Transverse colon (tissue), 4 donors: Measurements from ENCODE around the gene GPHN. TPM values are rescaled to one million over a fixed set of nuclear protein-coding genes. Genes with fewer than 3 reads are reported as not detected.
"Not testable (repeated sequence)": the region's sequence is repeated elsewhere in the genome, so short reads cannot be mapped to it uniquely, and the experiment has no call there.

Experiments
- DNase-seq: peaks from one replicate; pipeline ENCODE4 v3.0.0-alpha.2; 2019
- H3K27ac ChIP-seq, 4 donors: fragments of 200-600 bp; sonication (generic); 2 replicates each; pipeline ENCODE4 v1.5.1; 2016 to 2018; ENCODE audit warnings: inconsistent platforms in 4 of 4
- H3K27me3 ChIP-seq: fragments of 200-600 bp; sonication (generic); 2 replicates; pipeline ENCODE4 v1.5.1; 2017; ENCODE audit warnings: inconsistent platforms
- H3K36me3 ChIP-seq, 4 donors: fragments of 200-600 bp; sonication (generic); 2 replicates each; pipeline ENCODE4 v1.5.1; 2017 to 2019; ENCODE audit warnings: inconsistent platforms in 4 of 4
- H3K4me1 ChIP-seq, 4 donors: fragments of 200-600 bp; sonication (generic); 2 replicates each; pipeline ENCODE4 v1.5.1; 2017 to 2020; ENCODE audit warnings: inconsistent platforms in 4 of 4
- H3K4me3 ChIP-seq, 4 donors: fragments of 200-600 bp; sonication (generic); 1 replicate in 1 of 4; 2 replicates in 3 of 4; pipeline versions ENCODE4 v1.5.1 to v1.6.1; 2017 to 2019; ENCODE audit warnings: inconsistent platforms in 4 of 4
- H3K9me3 ChIP-seq, 2 donors: fragments of 200-600 bp; sonication (generic); 2 replicates each; pipeline ENCODE4 v1.5.1; 2017 to 2019; ENCODE audit warnings: inconsistent platforms in 2 of 2
- EP300 ChIP-seq: sonication (generic); formaldehyde crosslinking; IDR thresholded peaks from one replicate; pipeline ENCODE4 v1.6.1; 2017; ENCODE audit warnings: antibody characterized with exemption, low read depth
- POLR2A ChIP-seq: fragments of 450-650 bp; IDR thresholded peaks from one replicate; pipeline ENCODE4 v1.6.1; 2016; ENCODE audit warnings: antibody characterized with exemption, mild to moderate bottlenecking, moderate library complexity
- POLR2AphosphoS5 ChIP-seq, 3 donors: sonication (generic); formaldehyde crosslinking; IDR thresholded peaks; one replicate each; pipeline ENCODE4 v1.6.1; 2016; ENCODE audit warnings: antibody characterized with exemption in 3 of 3
- WGBS, 2 donors: methylation state at CpG; one replicate each; pipeline ENCODE4 v1.1.5; 2018; ENCODE audit warnings: low coverage in 1 of 2; 5-methylcytosine and 5-hydroxymethylcytosine counted together
- in situ Hi-C, 4 donors: fragments of 200-750 bp; cut with MboI; loops; one replicate each; pipeline versions ENCODE4 v1.15.0 to v1.15.1; 2017; ENCODE audit warnings: low sequenced_read_pairs in 3 of 4, low pct_ligation_motif_present in 1 of 4, low pct_unique_long_range_greater_than_20kb in 1 of 4
- intact Hi-C: fragments of 100-400 bp; cut with DNase I; formaldehyde crosslinking; loops from one replicate; pipeline ENCODE4 v1.15.1; 2023; ENCODE audit warnings: low total_unique reads
- total RNA-seq, 4 donors: library from RNA; depleted of rRNA; stranded (reverse); fragments of >200 nt; gene quantifications; one replicate each; pipeline ENCODE4 v1.1.0, GENCODE V29; 2016
- TF ChIP-seq, protein P1 (sequence below), 5 experiments: fragments of 200-600 bp in 3 of 5; fragments of 450-650 bp in 2 of 5; sonication (generic) in 3 of 5; IDR thresholded peaks; 1 replicate in 2 of 5; 2 replicates in 3 of 5; pipeline ENCODE4 v1.5.1; 2016 to 2017; ENCODE audit warnings: antibody characterized with exemption in 5 of 5, inconsistent platforms in 3 of 5, mild to moderate bottlenecking in 2 of 5, moderate library complexity in 1 of 5

The GPHN gene
- total RNA-seq, 4 donors from 2014 or later, result 8.6 to 59.7 (median 23.6) TPM

DNA sequence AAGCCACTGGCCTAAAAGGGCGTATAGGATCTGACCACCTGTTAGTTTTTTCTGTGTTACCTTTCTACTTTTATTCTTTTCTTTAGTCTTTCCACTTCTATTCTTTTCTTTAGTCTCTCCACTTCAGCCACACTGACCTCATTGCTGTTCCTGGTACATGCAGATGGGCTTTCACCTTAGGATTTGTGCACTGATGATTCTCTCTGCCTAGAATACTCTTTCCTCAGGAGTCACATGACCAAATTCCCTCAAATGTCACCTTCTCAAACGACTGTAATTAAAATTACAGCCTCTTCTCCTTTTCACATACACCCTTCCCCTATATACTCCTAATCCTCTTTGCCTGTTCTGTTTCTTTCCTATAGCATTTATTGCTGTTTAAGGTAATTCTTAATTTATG lies 36.0 kb downstream of the GPHN start:
- TF ChIP-seq, protein P1, sequence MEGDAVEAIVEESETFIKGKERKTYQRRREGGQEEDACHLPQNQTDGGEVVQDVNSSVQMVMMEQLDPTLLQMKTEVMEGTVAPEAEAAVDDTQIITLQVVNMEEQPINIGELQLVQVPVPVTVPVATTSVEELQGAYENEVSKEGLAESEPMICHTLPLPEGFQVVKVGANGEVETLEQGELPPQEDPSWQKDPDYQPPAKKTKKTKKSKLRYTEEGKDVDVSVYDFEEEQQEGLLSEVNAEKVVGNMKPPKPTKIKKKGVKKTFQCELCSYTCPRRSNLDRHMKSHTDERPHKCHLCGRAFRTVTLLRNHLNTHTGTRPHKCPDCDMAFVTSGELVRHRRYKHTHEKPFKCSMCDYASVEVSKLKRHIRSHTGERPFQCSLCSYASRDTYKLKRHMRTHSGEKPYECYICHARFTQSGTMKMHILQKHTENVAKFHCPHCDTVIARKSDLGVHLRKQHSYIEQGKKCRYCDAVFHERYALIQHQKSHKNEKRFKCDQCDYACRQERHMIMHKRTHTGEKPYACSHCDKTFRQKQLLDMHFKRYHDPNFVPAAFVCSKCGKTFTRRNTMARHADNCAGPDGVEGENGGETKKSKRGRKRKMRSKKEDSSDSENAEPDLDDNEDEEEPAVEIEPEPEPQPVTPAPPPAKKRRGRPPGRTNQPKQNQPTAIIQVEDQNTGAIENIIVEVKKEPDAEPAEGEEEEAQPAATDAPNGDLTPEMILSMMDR (IDR thresholded peaks at IDR 0.05), result no peak
- TF ChIP-seq EP300, result no peak
- intact Hi-C loops, result no loop called here
- in situ Hi-C loops, result no loop called here
- no peak overlapping the region for H3K27ac ChIP-seq
- DNase-seq, result no peak
- 58 to 79% methylated on average over 2 of the region's 2 CpGs for WGBS, 2 donors
- peaks cover 0 to 7% (median 0%) of the 10 kb centered on the region in 4 donors for H3K4me1 ChIP-seq
- no peaks in the 10 kb centered on the region for H3K27me3 ChIP-seq
- H3K9me3 ChIP-seq, result no peaks in the 10 kb centered on the region
- no peaks in the 10 kb centered on the region for H3K36me3 ChIP-seq
- no peak overlapping the region for H3K4me3 ChIP-seq

DNA sequence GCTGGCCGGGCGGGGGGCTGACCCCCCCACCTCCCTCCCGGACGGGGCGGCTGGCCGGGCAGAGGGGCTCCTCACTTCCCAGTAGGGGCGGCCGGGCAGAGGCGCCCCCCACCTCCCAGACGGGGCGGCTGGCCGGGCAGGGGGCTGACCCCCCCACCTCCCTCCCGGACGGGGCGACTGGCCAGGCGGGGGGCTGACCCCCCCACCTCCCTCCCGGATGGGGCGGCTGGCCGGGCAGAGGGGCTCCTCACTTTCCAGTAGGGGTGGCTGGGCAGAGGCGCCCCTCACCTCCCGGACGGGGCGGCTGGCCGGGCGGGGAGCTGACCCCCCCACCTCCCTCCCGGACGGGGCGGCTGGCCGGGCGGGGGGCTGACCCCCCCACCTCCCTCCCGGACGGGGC lies 37.2 kb downstream of the GPHN start:
- H3K9me3 ChIP-seq, H3K36me3 ChIP-seq, H3K4me1 ChIP-seq, H3K27ac ChIP-seq, DNase-seq, H3K4me3 ChIP-seq, H3K27me3 ChIP-seq, intact Hi-C loops, in situ Hi-C loops: not testable (repeated sequence)
- 100% methylated on average over 2 of the region's 32 CpGs; no CpG with 5 or more reads in 1 of the 2 donors for WGBS, 2 donors

DNA sequence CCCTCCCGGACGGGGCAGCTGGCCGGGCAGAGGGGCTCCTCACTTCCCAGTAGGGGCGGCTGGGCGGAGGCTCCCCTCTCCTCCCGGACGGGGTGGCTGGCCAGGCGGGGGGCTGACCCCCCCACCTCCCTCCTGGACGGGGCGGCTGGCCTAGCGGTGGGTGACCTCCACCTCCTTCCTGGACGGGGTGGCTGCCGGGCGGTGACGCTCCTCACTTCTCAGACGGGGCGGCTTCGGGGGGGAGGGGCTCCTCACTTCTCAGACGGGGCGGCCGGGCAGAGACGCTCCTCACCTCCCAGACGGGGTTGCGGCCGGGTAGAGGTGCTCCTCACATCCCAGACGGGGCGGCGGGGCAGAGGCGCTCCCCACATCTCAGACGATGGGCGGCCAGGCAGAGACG lies 37.8 kb downstream of the GPHN start:
- DNase-seq, H3K4me1 ChIP-seq, H3K27me3 ChIP-seq, intact Hi-C loops, H3K36me3 ChIP-seq, H3K27ac ChIP-seq, H3K9me3 ChIP-seq, H3K4me3 ChIP-seq, in situ Hi-C loops: not testable (repeated sequence)
- whole genome bisulfite sequencing, 2 donors, result 100% methylated on average over 5 of the region's 32 CpGs; no CpG with 5 or more reads in 1 of the 2 donors

DNA sequence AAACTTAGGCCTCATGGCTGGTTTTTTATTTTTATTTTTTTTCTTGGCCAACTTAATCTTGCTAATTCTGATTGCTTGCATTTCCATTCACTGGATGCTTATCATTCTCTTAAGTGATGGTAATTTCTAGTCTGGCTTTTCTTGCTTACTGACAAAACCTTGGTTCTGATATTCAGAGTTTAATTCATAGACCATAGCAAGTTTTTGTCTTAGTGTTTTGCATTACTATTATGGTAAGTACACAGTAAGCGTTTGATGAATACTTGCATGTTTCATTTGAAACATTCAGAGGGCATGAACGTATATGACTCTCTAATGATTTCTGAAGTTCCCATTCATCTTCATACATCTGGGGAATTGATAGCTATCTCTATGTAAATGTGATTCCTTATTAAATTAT lies 55.8 kb downstream of the GPHN start:
- TF ChIP-seq POLR2AphosphoS5 (IDR thresholded peaks at IDR 0.05), result no peak
- no peak for TF ChIP-seq EP300
- TF ChIP-seq POLR2A, result no peak
- TF ChIP-seq, protein P1 (IDR thresholded peaks at IDR 0.05), result no peak
- Histone ChIP-seq H3K27ac (no peak overlapping the region), H3K27me3 (no peaks in the 10 kb centered on the region), H3K4me1 (no peaks in the 10 kb centered on the region), H3K36me3 (no peaks in the 10 kb centered on the region), H3K4me3 (no peak overlapping the region), H3K9me3 (no peaks in the 10 kb centered on the region)
- WGBS, 2 donors, result 96 to 100% methylated on average over 2 of the region's 2 CpGs
- in situ Hi-C loops, result no loop called here
- intact Hi-C loops, result no loop called here
- no peak for DNase-seq

DNA sequence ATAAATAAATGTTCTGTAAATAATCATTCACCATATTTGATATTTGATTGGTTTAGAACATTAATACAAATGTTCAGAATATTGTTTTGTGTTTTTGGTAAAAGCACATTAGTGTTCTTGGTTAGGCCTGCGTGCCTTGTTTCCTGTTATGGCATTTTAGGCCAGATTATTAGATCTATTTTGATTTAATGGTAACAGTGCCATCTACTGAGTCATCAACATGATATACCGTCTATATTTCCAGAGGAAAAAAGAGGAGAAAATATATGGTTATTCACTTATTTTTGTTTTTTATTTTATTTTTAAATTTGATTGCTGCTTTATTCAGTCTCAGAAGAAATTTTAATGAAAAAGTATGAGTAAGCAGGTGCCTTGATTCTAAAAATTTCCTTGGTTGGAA lies 60.3 kb downstream of the GPHN start:
- H3K36me3 ChIP-seq, result no peaks in the 10 kb centered on the region
- no peaks in the 10 kb centered on the region for H3K4me1 ChIP-seq
- H3K27ac ChIP-seq, result no peak overlapping the region
- intact Hi-C loops, result no loop called here
- H3K9me3 ChIP-seq, result no peaks in the 10 kb centered on the region
- no peak for DNase-seq
- H3K27me3 ChIP-seq, result no peaks in the 10 kb centered on the region
- 63 to 76% methylated on average over 2 of the region's 2 CpGs for WGBS, 2 donors
- no peak overlapping the region for H3K4me3 ChIP-seq
- in situ Hi-C loops, result no loop called here
- TF ChIP-seq EP300 (no peak), POLR2AphosphoS5 (IDR thresholded peaks at IDR 0.05) (no peak), POLR2A (no peak)
- TF ChIP-seq, protein P1 (IDR thresholded peaks at IDR 0.05), result no peak
